Femur (tissue), 1 donor: ENCODE results near the gene AR.
"Not testable (repeated sequence)": the region's sequence is repeated elsewhere in the genome, so short reads cannot be mapped to it uniquely, and the experiment has no call there.

Experiments
- DNase-seq: peaks from one replicate; pipeline ENCODE4 v3.0.0-alpha.2; 2017

The AR gene

GRCh38 chrX:67648361-67648760 is 104.5 kb downstream of the AR start:
- DNase-seq: no peak

- DNase-seq: no peak
Measured at GRCh38 chrX:67651437-67652142, 107.8 kb downstream of the AR start.

- DNase-seq: no peak
Measured at GRCh38 chrX:67652543-67652942, 108.7 kb downstream of the AR start.

GRCh38 chrX:67654301-67654700 is 110.5 kb downstream of the AR start:
- no peak for DNase-seq

DNA sequence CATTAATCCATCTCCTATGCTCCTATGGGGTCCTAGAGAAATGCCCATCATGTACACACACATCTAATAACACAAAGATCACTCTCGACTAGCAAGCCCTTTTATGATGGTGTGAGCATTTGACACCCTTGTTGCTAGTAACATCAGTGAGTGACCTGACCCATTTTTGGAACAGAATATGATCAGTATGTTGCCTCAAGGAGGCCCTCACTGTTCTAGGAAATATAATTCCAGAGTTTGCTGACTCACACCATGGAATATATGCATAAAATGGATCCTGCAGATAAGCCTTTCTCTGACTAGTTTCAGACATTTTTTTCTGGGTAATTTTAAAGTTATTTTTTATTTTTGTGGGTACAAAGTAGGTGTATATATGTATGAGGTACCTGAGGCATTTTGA is 121.8 kb downstream of the AR start:
- DNase-seq: no peak

GRCh38 chrX:67670717-67671116 is 126.9 kb downstream of the AR start:
- not testable (repeated sequence) for DNase-seq

DNA sequence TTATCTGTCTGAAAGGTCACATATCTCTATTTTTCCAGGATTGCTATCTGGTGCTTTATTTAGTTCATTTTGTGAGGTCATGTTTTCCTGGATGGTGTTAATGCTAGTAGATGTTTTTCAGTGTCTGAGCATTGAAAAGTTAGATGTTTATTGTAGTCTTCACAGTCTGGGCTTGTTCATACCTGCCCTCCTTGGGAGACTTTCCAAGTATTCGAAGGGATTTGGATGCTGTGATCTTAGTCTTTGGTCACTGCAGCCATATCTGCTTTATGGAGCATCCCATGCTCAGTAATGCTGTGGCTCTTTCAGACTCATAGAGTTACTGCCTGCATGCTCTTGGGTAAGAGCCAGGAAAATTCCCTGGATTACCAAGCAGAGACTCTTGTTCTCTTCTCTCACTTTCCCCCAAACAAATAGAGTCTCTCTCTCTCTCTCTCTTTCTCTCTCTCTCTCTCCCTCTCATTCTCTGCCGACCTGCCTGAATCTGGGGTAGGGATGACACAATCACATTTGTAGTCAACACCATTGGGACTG is 130.0 kb downstream of the AR start:
- no peak for DNase-seq

GRCh38 chrX:67674741-67675140 is 130.9 kb downstream of the AR start:
- DNase-seq: no peak

GRCh38 chrX:67684136-67684535 is 140.3 kb downstream of the AR start:
- no peak for DNase-seq

DNA sequence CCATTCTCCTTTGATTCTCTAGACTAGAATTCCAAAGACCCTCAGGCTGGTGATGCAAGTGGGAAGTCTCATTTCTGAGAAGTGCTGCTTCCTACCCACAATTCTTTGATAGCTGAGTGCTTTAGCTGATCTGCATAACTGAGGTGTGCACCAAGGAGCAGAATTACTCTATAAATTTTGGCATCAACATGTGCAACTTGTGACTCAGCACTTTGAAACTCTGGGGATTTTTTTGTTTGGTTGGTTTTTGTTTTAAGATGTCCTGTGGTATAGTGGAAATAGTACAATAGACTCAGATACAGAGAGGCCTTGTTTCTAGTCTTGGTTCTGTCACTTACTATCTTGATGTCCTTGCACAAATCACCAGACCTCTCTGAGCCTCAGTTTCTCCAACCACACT is 148.4 kb downstream of the AR start:
- no peak for DNase-seq

DNA sequence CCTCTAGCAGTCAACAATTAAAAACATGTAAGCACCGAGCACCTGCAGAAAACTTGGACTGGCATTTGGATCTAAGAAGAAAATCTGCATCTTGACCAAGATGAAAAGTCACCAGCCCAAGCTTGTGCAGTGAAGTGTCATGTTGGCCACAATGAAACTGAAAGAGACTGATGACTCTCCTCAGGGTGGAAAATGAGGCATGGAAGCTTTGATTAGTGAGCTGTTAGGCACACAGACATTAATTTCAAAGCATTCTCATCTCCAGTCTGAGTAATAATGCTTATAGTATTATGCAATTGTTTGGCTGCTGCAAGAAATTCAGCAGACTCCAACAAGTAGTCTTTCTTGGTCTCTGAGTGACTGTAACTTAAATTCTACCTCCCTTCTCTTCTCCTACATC is 150.1 kb downstream of the AR start:
- DNase-seq: no peak

GRCh38 chrX:67697452-67697851 is 153.6 kb downstream of the AR start:
- no peak for DNase-seq

- no peak for DNase-seq
Measured at GRCh38 chrX:67700602-67701001, 156.8 kb downstream of the AR start.

- no peak for DNase-seq
Measured at GRCh38 chrX:67714004-67714403, 170.2 kb downstream of the AR start.

DNA sequence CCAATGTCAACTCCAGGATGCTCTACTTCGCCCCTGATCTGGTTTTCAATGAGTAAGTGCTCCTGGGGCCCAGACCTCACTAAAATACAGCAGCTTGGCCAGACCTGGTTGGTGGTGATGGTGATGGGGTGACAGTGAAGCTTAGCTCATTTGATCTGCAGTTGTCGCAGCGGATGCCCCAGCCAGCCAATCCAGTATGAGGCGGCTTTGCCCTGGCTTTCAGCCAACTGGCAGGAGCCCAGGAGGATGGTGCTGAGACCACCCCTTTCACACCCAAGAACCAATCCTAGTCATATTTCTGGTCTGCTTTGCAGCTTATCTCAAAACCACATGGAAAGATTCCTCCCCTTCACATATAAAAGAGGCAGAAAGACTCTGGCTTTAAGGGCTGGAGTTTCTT is 173.8 kb downstream of the AR start:
- no peak for DNase-seq

GRCh38 chrX:67718926-67719325 is 175.1 kb downstream of the AR start:
- no peak for DNase-seq

DNA sequence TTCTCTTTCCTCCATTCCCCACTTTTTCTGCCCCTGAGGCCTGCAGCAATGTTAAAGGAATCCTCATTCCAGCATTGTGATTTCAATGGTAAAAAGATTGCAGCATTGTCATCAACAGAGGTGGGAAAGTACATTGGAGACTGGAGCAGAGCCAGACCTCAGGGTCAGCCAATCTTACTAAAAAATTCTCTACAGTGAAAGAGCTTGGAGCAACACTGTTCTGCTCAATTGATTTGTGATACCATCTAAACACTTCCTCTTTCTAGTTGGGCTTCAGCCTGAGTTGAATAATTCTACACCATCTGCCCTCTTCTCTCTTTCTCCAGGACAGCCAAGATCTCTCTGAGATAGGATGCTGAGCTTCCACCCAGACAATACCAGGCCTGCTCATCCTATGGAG is 176.5 kb downstream of the AR start:
- DNase-seq: no peak

- no peak for DNase-seq
Measured at GRCh38 chrX:67721321-67721720, 177.5 kb downstream of the AR start.

DNA sequence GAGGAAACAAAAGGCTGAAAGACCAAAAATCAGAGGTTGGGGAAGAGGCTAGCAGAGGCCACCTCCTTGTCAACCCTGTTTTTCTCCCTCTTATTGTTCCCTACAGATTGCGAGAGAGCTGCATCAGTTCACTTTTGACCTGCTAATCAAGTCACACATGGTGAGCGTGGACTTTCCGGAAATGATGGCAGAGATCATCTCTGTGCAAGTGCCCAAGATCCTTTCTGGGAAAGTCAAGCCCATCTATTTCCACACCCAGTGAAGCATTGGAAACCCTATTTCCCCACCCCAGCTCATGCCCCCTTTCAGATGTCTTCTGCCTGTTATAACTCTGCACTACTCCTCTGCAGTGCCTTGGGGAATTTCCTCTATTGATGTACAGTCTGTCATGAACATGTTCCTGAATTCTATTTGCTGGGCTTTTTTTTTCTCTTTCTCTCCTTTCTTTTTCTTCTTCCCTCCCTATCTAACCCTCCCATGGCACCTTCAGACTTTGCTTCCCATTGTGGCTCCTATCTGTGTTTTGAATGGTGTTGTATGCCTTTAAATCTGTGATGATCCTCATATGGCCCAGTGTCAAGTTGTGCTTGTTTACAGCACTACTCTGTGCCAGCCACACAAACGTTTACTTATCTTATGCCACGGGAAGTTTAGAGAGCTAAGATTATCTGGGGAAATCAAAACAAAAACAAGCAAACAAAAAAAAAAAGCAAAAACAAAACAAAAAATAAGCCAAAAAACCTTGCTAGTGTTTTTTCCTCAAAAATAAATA is 179.9 kb downstream of the AR start:
- DNase-seq: no peak

DNA sequence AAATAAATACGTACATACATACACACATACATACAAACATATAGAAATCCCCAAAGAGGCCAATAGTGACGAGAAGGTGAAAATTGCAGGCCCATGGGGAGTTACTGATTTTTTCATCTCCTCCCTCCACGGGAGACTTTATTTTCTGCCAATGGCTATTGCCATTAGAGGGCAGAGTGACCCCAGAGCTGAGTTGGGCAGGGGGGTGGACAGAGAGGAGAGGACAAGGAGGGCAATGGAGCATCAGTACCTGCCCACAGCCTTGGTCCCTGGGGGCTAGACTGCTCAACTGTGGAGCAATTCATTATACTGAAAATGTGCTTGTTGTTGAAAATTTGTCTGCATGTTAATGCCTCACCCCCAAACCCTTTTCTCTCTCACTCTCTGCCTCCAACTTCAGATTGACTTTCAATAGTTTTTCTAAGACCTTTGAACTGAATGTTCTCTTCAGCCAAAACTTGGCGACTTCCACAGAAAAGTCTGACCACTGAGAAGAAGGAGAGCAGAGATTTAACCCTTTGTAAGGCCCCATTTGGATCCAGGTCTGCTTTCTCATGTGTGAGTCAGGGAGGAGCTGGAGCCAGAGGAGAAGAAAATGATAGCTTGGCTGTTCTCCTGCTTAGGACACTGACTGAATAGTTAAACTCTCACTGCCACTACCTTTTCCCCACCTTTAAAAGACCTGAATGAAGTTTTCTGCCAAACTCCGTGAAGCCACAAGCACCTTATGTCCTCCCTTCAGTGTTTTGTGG is 180.7 kb downstream of the AR start:
- no peak for DNase-seq

GRCh38 chrX:67725471-67725870 is 181.7 kb downstream of the AR start:
- DNase-seq: no peak

DNA sequence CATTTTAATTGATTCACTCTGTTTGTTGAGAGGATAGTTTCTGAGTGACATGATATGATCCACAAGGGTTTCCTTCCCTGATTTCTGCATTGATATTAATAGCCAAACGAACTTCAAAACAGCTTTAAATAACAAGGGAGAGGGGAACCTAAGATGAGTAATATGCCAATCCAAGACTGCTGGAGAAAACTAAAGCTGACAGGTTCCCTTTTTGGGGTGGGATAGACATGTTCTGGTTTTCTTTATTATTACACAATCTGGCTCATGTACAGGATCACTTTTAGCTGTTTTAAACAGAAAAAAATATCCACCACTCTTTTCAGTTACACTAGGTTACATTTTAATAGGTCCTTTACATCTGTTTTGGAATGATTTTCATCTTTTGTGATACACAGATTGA is 182.2 kb downstream of the AR start:
- no peak for DNase-seq

GRCh38 chrX:67727576-67727975 is 183.8 kb downstream of the AR start:
- DNase-seq: no peak

- DNase-seq: no peak
Measured at GRCh38 chrX:67730296-67730695, 186.5 kb downstream of the AR start.
